ENCODE data around the gene TMEM174. TPM values are rescaled to one million over a fixed set of nuclear protein-coding genes. Genes with fewer than 3 reads are reported as not detected.

The TMEM174 gene, protein sequence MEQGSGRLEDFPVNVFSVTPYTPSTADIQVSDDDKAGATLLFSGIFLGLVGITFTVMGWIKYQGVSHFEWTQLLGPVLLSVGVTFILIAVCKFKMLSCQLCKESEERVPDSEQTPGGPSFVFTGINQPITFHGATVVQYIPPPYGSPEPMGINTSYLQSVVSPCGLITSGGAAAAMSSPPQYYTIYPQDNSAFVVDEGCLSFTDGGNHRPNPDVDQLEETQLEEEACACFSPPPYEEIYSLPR
- total RNA-seq, result not detected in 2 replicates

DNA sequence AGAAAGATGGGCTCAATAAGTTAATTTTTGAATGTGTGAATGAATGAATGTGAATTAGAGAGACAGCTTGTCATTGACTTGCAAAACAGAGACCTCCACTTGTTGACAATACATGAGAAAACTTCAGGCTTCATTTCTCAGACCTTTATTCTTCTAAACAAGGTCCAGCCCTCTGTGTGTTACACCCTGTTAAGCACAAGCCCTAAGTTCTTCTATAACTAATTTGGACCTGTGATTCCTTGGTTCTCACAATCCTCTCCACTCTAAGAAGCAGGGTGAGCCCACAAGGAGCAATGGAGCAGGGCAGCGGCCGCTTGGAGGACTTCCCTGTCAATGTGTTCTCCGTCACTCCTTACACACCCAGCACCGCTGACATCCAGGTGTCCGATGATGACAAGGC lies at the start of gene TMEM174:
TSS of gene TMEM174 (plus strand) at position 243 of the 400 bp plus-strand sequence. CDS start at position 294, 51 bp downstream.
- no peak within 1 kb of the TSS for H3K4me3 Mint-ChIP-seq (ENCODE audit: low read depth)
- intact Hi-C loops (cut with micrococcal nuclease), result no loop called here

DNA sequence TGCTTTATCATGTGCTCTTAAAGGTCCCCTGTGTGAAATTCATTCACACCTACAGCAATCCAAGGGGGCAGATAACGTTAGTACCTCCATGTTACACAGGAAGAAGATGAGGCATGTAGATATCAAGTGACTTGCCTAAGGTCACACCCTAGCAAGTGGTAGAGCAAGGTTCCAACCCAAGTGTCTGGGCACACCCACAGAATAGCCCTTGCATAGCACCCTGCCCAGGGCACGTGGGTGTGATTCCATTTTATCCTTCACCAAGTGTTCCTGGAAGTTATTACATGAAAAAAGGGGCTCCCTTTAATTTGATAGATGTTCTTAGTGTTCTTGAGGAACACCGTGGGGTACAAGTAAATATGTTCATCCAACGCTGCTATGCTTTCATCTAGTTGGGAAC lies 47.7 kb upstream of the TMEM174 start:
- no peak overlapping the region for H3K4me3 Mint-ChIP-seq (ENCODE audit: low read depth)
- H3K9me3 Mint-ChIP-seq, result no peaks in the 10 kb centered on the region
- peaks cover 54% of the 10 kb centered on the region for H3K27me3 Mint-ChIP-seq (ENCODE audit: low read depth)
- H3K36me3 Mint-ChIP-seq (ENCODE audit: low read depth), result no peaks in the 10 kb centered on the region
- no peaks in the 10 kb centered on the region for H3K4me1 Mint-ChIP-seq (ENCODE audit: low read depth)
- no peak for DNase-seq (ENCODE audit: low spot score)
- intact Hi-C loops (cut with micrococcal nuclease), result no loop called here
- no peak overlapping the region for H3K27ac Mint-ChIP-seq

More for the DNA sequence above, at the start of gene TMEM174:
- H3K27me3 Mint-ChIP-seq (ENCODE audit: low read depth), result peaks cover 71% of the 10 kb centered on the region
- H3K27ac Mint-ChIP-seq, result no peak within 1 kb of the TSS
- no peaks in the 10 kb centered on the region for H3K36me3 Mint-ChIP-seq (ENCODE audit: low read depth)
- H3K9me3 Mint-ChIP-seq, result no peaks in the 10 kb centered on the region
- H3K4me1 Mint-ChIP-seq (ENCODE audit: low read depth), result no peaks in the 10 kb centered on the region
- DNase-seq (ENCODE audit: low spot score), result no peak

- intact Hi-C loops (cut with micrococcal nuclease), result no loop called here
- Mint-ChIP-seq H3K4me3 (ENCODE audit: low read depth) (no peak overlapping the region), H3K9me3 (no peaks in the 10 kb centered on the region), H3K36me3 (ENCODE audit: low read depth) (no peaks in the 10 kb centered on the region), H3K27me3 (ENCODE audit: low read depth) (peaks cover 49% of the 10 kb centered on the region), H3K27ac (no peak overlapping the region), H3K4me1 (ENCODE audit: low read depth) (no peaks in the 10 kb centered on the region)
- no peak for DNase-seq (ENCODE audit: low spot score)
These were observed 46.6 kb upstream of the TMEM174 start for GRCh38 chr5:73126381-73126780.

DNA sequence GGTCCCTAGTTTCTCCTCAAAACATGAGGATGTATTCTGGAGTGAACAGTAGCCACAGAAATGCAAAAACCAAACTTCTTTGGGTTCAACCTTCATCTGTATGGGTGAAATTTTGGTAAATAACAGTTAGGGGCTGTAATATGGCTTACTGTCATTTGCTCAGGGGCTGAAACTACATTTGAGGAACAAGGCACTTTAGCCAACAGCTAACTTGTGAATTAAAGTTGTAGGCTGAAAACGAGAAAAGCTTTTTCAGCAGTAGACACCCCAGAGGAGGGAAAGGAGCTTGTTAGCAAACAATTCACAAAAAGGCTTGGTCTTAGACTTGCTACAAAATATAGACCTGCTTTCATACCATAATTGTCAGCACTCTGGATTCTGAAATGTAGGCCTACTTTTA lies 46.0 kb upstream of the TMEM174 start:
- no peak overlapping the region for H3K4me3 Mint-ChIP-seq (ENCODE audit: low read depth)
- no peaks in the 10 kb centered on the region for H3K36me3 Mint-ChIP-seq (ENCODE audit: low read depth)
- H3K4me1 Mint-ChIP-seq (ENCODE audit: low read depth), result no peaks in the 10 kb centered on the region
- H3K27ac Mint-ChIP-seq, result no peak overlapping the region
- peaks cover 46% of the 10 kb centered on the region for H3K27me3 Mint-ChIP-seq (ENCODE audit: low read depth)
- DNase-seq (ENCODE audit: low spot score), result no peak
- intact Hi-C loops (cut with micrococcal nuclease), result no loop called here
- H3K9me3 Mint-ChIP-seq, result no peaks in the 10 kb centered on the region

DNA sequence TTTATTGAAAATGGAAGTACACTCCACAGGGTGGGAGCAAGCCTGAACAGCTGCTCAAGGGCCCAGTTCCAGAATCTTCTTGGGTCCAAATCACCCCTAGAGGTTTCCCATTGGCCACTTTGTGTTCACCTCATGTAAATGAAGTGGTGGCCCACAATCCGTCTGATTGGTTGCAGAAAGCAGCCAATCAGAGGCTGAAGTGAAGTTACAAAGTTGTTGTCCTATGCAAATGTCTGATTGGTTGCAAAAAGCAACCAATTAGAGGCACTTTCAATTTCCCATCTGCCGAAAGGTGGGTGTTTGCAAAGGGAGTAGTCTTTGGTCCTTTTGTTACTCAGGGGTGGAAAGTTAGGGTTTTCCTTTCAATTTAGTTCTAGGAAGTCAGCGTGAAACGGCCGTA lies 43.9 kb upstream of the TMEM174 start:
- H3K27me3 Mint-ChIP-seq (ENCODE audit: low read depth), result peaks cover 45% of the 10 kb centered on the region
- H3K4me1 Mint-ChIP-seq (ENCODE audit: low read depth), result no peaks in the 10 kb centered on the region
- DNase-seq (ENCODE audit: low spot score), result no peak
- H3K36me3 Mint-ChIP-seq (ENCODE audit: low read depth), result no peaks in the 10 kb centered on the region
- no peaks in the 10 kb centered on the region for H3K9me3 Mint-ChIP-seq
- no peak overlapping the region for H3K4me3 Mint-ChIP-seq (ENCODE audit: low read depth)
- H3K27ac Mint-ChIP-seq, result no peak overlapping the region
- intact Hi-C loops (cut with micrococcal nuclease), result no loop called here

DNA sequence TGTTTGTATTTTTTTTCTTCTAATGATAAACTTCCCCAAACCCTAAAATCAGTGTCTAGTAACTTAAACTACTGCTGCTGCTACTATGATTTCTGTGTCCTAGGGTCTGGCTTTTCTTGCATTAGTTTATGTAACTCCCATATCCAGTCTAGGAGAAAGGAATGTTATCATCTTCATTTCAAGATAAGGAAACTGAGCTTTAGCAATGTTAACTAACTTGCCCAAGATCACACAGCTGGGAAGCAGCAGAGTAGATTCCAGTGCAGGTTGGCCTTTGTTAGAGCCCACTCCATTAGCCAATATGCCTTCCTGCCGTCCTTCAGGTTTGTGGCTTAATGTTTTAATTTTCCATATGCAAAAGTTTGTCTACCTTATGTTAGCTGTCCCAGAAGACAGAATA lies 42.2 kb upstream of the TMEM174 start:
- no peak overlapping the region for H3K4me3 Mint-ChIP-seq (ENCODE audit: low read depth)
- H3K27me3 Mint-ChIP-seq (ENCODE audit: low read depth), result peaks cover 53% of the 10 kb centered on the region
- H3K9me3 Mint-ChIP-seq, result no peaks in the 10 kb centered on the region
- no peak overlapping the region for H3K27ac Mint-ChIP-seq
- intact Hi-C loops (cut with micrococcal nuclease), result no loop called here
- H3K36me3 Mint-ChIP-seq (ENCODE audit: low read depth), result no peaks in the 10 kb centered on the region
- no peaks in the 10 kb centered on the region for H3K4me1 Mint-ChIP-seq (ENCODE audit: low read depth)
- DNase-seq (ENCODE audit: low spot score), result no peak

- intact Hi-C loops (cut with micrococcal nuclease), result no loop called here
- H3K4me1 Mint-ChIP-seq (ENCODE audit: low read depth), result no peaks in the 10 kb centered on the region
- no peak for DNase-seq (ENCODE audit: low spot score)
- H3K36me3 Mint-ChIP-seq (ENCODE audit: low read depth), result no peaks in the 10 kb centered on the region
- no peak overlapping the region for H3K27ac Mint-ChIP-seq
- H3K4me3 Mint-ChIP-seq (ENCODE audit: low read depth), result no peak overlapping the region
- H3K9me3 Mint-ChIP-seq, result no peaks in the 10 kb centered on the region
- peaks cover 47% of the 10 kb centered on the region for H3K27me3 Mint-ChIP-seq (ENCODE audit: low read depth)
These were observed 41.1 kb upstream of the TMEM174 start for GRCh38 chr5:73131711-73132425.

DNA sequence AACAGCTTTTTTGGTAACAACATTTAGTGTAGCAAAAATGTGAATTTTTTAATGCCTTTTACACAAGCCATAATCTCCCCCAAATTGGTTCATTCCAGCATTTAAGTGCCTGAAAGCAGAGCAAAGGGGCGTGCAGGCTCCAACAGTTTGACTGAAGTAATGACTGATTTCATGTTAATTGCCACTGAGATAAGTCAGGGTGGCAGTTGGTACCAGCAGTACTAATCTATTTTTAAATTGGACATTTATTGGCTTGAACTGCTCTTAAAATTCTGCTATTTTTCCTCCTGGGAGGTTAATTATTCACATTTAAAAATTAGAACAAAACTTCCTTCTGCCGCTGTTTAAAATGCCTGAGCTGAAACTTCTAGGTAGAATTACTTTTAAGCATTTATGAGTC lies 40.2 kb upstream of the TMEM174 start:
- H3K27ac Mint-ChIP-seq, result no peak overlapping the region
- no peaks in the 10 kb centered on the region for H3K4me1 Mint-ChIP-seq (ENCODE audit: low read depth)
- no peak for DNase-seq (ENCODE audit: low spot score)
- H3K27me3 Mint-ChIP-seq (ENCODE audit: low read depth), result peaks cover 47% of the 10 kb centered on the region
- no peaks in the 10 kb centered on the region for H3K9me3 Mint-ChIP-seq
- no peak overlapping the region for H3K4me3 Mint-ChIP-seq (ENCODE audit: low read depth)
- H3K36me3 Mint-ChIP-seq (ENCODE audit: low read depth), result no peaks in the 10 kb centered on the region
- intact Hi-C loops (cut with micrococcal nuclease), result no loop called here

DNA sequence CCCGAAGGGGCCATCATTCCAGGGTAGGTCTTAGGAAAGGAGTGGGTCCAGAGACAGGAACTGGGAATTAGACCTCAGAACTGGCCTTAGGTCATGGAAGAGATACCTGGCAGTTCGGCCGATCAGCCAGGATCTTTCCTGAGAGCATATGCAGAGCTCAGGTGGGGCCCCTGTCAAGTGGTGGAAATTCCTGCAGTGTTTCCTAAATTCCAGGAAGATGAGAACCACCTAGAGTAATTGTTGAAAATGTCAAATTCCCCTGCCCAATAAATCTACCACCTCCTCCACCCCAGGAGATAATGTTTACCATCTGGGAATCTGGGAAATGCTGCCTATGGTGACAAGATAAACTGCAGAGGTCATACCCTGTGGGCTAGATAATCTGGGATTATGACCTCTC lies 38.0 kb upstream of the TMEM174 start:
- DNase-seq (ENCODE audit: low spot score), result no peak
- intact Hi-C loops (cut with micrococcal nuclease), result no loop called here
- Mint-ChIP-seq H3K36me3 (ENCODE audit: low read depth) (no peaks in the 10 kb centered on the region), H3K27ac (no peak overlapping the region), H3K4me1 (ENCODE audit: low read depth) (no peaks in the 10 kb centered on the region), H3K4me3 (ENCODE audit: low read depth) (no peak overlapping the region), H3K9me3 (no peaks in the 10 kb centered on the region), H3K27me3 (ENCODE audit: low read depth) (peaks cover 45% of the 10 kb centered on the region)

- Mint-ChIP-seq H3K4me3 (ENCODE audit: low read depth) (no peak overlapping the region), H3K4me1 (ENCODE audit: low read depth) (no peaks in the 10 kb centered on the region), H3K27ac (no peak overlapping the region), H3K36me3 (ENCODE audit: low read depth) (no peaks in the 10 kb centered on the region), H3K9me3 (no peaks in the 10 kb centered on the region), H3K27me3 (ENCODE audit: low read depth) (peaks cover 45% of the 10 kb centered on the region)
- no peak for DNase-seq (ENCODE audit: low spot score)
- intact Hi-C loops (cut with micrococcal nuclease), result no loop called here
These were observed 37.5 kb upstream of the TMEM174 start for GRCh38 chr5:73135429-73136054.

DNA sequence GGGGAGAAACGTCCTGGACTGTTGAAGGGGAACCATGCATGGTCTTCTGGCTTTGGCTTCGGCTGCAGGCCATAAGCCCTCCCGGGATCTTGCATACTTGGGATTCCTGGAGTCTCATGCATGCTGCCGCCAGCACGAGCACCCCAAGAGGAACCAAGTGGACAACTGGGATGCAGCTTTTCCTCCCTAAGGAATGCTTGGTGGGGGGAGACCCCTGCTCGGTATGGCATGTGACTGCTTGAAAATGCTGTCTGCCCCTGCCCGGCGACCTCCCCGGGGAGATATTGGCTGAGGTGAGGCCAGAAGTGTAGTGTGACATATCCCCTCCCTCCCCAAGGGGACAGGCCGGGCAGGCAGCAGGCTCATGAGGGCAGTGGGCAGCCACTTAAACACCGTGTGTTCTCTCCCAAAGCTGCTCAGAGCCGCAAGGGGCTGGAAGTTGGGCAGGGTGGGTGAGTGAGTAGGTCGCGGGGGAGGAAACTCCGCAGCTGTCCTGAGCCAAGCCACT lies 36.9 kb upstream of the TMEM174 start:
- no peaks in the 10 kb centered on the region for H3K36me3 Mint-ChIP-seq (ENCODE audit: low read depth)
- H3K9me3 Mint-ChIP-seq, result no peaks in the 10 kb centered on the region
- H3K27ac Mint-ChIP-seq, result no peak overlapping the region
- H3K4me1 Mint-ChIP-seq (ENCODE audit: low read depth), result no peaks in the 10 kb centered on the region
- no peak for DNase-seq (ENCODE audit: low spot score)
- H3K27me3 Mint-ChIP-seq (ENCODE audit: low read depth), result peaks cover 46% of the 10 kb centered on the region
- H3K4me3 Mint-ChIP-seq (ENCODE audit: low read depth), result no peak overlapping the region
- intact Hi-C loops (cut with micrococcal nuclease), result no loop called here

DNA sequence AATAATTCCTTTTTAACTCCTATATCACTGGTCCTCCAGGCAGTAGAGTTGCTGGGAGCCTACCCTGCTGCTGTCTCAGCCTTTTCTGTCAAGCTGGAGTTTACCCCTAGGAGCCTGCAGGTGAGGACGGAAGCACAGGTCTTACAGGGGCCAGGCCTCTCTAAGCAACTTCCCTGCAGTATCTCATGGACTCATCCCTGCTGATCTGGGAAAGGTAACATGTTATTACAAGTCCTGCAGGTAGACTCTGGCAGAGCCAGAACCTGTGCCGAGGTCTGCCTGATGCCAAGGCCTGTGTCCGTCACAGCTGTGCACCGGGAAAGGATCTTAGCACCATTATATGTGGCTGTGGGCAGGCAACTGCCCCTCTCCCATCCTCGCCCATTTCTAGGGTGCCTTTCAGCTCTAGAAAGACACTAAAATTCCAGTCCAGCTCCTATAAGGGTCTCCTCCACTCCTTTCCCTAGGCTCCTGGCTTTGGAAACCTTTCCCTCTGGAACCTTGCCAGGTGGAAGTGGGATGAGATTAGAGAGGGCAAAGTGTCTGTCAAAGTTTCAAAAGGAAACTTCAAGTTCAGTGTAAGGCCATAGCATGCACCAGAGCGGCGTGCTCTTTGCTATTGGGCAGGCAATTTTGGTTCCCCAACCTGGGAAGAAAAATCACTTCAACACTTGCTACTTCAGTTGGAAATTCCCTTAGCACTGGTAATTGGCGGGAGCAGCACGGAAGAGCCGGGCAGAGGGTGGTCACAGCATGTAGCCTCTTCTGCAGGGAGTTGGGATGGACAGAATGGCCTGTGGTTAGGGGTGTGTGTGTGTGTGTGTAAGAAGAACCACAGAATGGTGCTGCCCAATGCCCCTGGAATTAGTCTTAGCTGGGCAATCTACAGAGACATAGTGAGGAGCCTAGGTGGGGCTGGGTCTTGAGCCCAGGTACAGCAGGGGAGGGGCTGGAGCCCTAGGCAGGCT lies 35.1 kb upstream of the TMEM174 start:
- intact Hi-C loops (cut with micrococcal nuclease), result no loop called here
- Mint-ChIP-seq H3K9me3 (no peaks in the 10 kb centered on the region), H3K27ac (no peak overlapping the region), H3K36me3 (ENCODE audit: low read depth) (no peaks in the 10 kb centered on the region), H3K4me3 (ENCODE audit: low read depth) (no peak overlapping the region), H3K4me1 (ENCODE audit: low read depth) (no peaks in the 10 kb centered on the region), H3K27me3 (ENCODE audit: low read depth) (peaks cover 50% of the 10 kb centered on the region)
- DNase-seq (ENCODE audit: low spot score), result no peak
